ENCODE results near the gene IRS1.

Gene IRS1

GRCh38 chr2:226726546-226726945 lies 73.1 kb downstream of the IRS1 start:
- no peak for DNase-seq (ENCODE audit: low read depth)

GRCh38 chr2:226725126-226725860 lies 74.3 kb downstream of the IRS1 start:
- DNase-seq (ENCODE audit: low read depth) = no peak

GRCh38 chr2:226721541-226721940 lies 78.1 kb downstream of the IRS1 start:
- no peak for DNase-seq (ENCODE audit: low read depth)

- DNase-seq (ENCODE audit: low read depth) = no peak
These were observed 78.7 kb downstream of the IRS1 start for GRCh38 chr2:226720948-226721347.

GRCh38 chr2:226717719-226718118 lies 81.9 kb downstream of the IRS1 start:
- DNase-seq (ENCODE audit: low read depth) = no peak

GRCh38 chr2:226716126-226716525 lies 83.5 kb downstream of the IRS1 start:
- no peak for DNase-seq (ENCODE audit: low read depth)

- no peak for DNase-seq (ENCODE audit: low read depth)
These were observed 84.2 kb downstream of the IRS1 start for GRCh38 chr2:226715347-226715990.

- DNase-seq (ENCODE audit: low read depth) = no peak
These were observed 86.7 kb downstream of the IRS1 start for GRCh38 chr2:226712941-226713340.

- DNase-seq (ENCODE audit: low read depth) = no peak
These were observed 87.9 kb downstream of the IRS1 start for GRCh38 chr2:226711606-226712296.

GRCh38 chr2:226707499-226707898 lies 92.1 kb downstream of the IRS1 start:
- DNase-seq (ENCODE audit: low read depth) = no peak

- DNase-seq (ENCODE audit: low read depth) = no peak
These were observed 93.7 kb downstream of the IRS1 start for GRCh38 chr2:226705965-226706364.

GRCh38 chr2:226705133-226705886 lies 94.3 kb downstream of the IRS1 start:
- DNase-seq (ENCODE audit: low read depth) = no peak

- DNase-seq (ENCODE audit: low read depth) = no peak
These were observed 96.1 kb downstream of the IRS1 start for GRCh38 chr2:226703514-226703913.

- DNase-seq (ENCODE audit: low read depth) = no peak
These were observed 97.2 kb downstream of the IRS1 start for GRCh38 chr2:226702376-226702775.

- DNase-seq (ENCODE audit: low read depth) = peak; percentile 91
These were observed 98.6 kb downstream of the IRS1 start for GRCh38 chr2:226701052-226701451.

GRCh38 chr2:226699321-226699720 lies 100.3 kb downstream of the IRS1 start:
- DNase-seq (ENCODE audit: low read depth) = no peak

- DNase-seq (ENCODE audit: low read depth) = no peak
These were observed 100.9 kb downstream of the IRS1 start for GRCh38 chr2:226698671-226699070.

- no peak for DNase-seq (ENCODE audit: low read depth)
These were observed 104.9 kb downstream of the IRS1 start for GRCh38 chr2:226694586-226695284.

- DNase-seq (ENCODE audit: low read depth) = no peak
These were observed 105.5 kb downstream of the IRS1 start for GRCh38 chr2:226694149-226694548.

- no peak for DNase-seq (ENCODE audit: low read depth)
These were observed 106.1 kb downstream of the IRS1 start for GRCh38 chr2:226693521-226693920.

- no peak for DNase-seq (ENCODE audit: low read depth)
These were observed 107.0 kb downstream of the IRS1 start for GRCh38 chr2:226692521-226693126.

All from HS-5 (cell line).